HG03565 (cell line): Measurements from ENCODE around the gene SIRT4.
A peak's percentile ranks its signal among the peaks of the same experiment; 100 is the strongest.
"Not testable (repeated sequence)": the region's sequence is repeated elsewhere in the genome, so short reads cannot be mapped to it uniquely, and the experiment has no call there.

Experiments used
- ATAC-seq: cut with Tn5 transposase; IDR thresholded peaks from one replicate; pipeline ENCODE4 v1.9.1; 2021; ENCODE audit warnings: mild to moderate bottlenecking, moderate library complexity; ENCODE audit not compliant: unreplicated experiment

SIRT4 gene

DNA sequence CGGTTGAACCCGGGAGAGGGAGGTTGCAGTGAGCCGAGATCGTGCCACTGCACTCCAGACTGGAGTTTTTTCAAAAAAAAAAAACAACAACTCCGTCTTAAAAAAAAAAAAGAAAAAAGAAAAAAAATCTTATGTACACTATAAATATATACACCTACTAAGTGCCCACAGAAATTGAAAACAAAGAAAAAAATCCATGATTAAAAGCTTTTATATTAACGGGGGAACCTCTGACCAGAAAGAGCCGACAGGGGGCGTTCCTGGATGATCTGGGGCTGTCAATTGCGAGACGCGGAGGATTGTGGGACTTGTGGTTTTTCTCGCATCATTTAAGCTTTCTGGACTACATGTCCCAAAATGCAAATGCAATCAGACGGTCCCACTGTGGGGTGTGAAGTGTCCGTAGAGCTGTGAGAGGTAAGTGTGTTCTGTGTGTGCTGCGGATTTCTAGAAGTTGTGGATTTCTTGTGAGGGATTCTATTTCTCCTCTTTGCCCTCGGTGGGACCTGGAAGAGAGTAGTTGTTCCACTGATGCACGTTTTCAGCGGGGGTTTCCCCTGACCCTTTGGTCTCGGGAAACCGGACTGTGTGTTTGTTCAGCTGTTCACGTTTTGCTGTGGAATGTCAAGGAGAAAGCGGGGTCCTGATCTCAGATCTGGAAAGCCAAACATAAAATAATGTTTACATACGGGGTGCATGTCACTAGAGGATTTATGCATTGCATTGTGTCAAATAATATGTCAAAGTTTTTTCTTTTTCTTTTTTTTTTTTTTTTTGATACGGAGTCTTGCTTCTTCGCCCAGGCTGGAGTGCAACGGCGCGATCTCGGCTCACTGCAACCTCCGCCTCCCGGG, at the start of gene SIRT4:
Gene SIRT4 (plus strand): TSS at position 360 of the 854 bp plus-strand sequence. CDS start 1,241 bp downstream, outside the sequence.
- peak; percentile 96 for ATAC-seq

GRCh38 chr12:120253313-120253712, 48.8 kb upstream of the SIRT4 start:
- not testable (repeated sequence) for ATAC-seq

DNA sequence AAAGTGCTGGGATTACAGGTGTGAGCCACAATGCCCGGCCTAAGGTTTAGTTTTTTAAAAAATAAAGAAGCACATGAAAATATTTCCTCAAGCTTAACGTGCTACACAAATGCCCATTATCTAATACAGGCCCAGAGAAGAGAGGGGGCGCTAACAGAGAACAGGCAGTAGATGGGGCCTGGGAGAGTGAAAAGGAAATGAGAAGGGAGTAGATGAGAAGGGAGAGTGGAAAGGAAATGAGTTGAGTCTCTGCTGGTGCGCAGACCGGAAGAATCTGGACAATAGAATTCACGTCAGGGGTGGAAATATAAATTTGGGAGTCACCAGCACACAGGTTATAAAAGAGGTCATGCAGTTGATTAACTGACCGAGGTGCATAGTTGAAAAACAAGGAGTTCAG, 47.3 kb upstream of the SIRT4 start:
- no peak for ATAC-seq

- no peak for ATAC-seq
These were observed 44.9 kb upstream of the SIRT4 start for GRCh38 chr12:120257041-120257821.

DNA sequence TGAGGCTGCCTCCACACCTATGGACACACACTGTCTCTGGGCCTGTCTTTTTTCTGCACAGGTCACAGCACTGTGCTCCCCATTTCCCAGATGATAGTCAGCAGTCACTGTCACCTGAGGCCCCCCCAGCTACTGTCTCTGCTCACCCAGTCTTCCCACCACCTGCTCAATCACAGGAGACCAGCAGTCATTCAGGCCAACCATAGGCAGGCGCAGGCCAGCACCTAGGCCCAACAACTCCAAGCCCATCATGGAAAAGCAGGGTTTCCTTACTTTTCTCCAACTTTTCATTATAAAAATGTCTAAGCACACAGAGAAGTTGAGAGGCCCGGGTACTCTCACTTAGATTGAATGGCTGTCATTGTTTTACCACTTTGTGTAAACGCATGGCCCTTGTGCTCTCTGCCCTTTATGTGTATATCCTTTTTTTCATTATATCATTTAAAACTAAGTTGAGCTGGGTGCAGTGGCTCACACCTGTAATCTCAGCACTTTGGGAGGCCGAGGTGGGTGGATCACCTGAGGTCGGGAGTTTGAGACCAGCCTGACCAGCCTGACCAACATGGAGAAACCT, 43.7 kb upstream of the SIRT4 start:
- ATAC-seq, result no peak

GRCh38 chr12:120259418-120260202, 42.5 kb upstream of the SIRT4 start:
- no peak for ATAC-seq

DNA sequence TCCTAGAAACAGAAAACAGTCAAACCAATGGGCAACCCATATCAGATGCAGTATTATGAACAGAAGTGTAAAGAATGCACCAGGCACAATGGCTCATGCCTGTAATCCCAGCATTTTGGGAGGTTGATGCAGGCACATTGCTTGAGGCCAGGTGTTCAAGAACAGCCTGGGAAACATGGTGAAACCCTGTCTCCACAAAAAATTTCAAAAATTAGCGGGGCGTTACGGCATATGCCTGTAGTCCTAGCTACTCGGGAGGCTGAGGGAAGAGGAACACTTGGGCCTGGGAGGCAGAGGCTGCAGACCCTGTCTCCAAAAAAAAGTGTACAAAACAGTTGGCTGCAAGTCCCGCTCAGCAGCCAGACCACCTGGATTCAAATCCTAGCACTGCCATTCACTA, 41.5 kb upstream of the SIRT4 start:
- no peak for ATAC-seq

- ATAC-seq, result no peak
These were observed 39.9 kb upstream of the SIRT4 start for GRCh38 chr12:120261951-120262851.

GRCh38 chr12:120262852-120263747, 39.0 kb upstream of the SIRT4 start:
- no peak for ATAC-seq

DNA sequence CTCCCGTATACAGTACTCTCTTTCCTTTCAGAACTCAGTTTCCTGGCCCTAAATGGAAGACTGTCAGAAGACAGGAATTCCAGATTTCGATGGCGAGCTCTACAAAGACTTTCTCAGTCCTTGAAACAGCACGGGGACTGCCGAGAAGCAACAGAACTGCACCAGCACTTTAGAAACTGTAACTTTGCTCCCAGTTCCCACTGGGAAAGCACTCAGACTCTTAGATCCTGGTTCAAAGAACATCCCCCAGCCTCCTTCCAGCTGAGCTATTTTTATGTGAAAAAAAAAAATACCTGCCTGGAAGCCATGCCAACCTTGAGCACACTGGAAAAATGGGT, 38.4 kb upstream of the SIRT4 start:
- ATAC-seq, result no peak

- ATAC-seq, result no peak
These were observed 37.8 kb upstream of the SIRT4 start for GRCh38 chr12:120264086-120264903.

DNA sequence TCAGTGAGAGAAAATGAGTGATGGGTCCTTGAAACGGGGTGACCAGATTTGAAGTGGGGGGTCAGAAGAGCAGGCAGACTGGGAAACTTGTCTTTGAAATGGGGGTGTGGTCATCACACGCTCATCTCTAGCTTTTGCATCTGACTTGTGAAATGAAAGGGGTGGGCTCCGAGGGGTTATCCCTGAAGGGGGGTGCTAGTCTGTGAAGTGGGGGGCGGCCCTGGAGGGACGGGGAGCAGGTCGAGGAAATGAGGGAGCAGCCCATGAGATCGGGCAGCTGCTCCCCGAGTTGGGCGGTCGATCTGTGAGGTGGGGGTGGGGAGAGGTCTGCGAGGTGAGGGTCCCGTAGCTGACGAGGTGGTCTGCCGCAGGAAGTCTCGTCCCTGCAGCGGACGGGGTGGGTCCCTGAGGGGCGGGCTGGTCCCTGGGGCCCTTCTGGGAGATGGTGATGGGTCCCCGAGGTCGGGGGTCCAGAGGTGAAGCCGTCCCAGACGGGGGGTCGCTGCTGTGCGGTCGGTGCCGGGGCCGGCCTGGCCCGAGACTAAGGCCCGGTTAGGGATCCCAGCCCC, 37.1 kb upstream of the SIRT4 start:
- ATAC-seq, result no peak

- ATAC-seq, result no peak
These were observed 36.5 kb upstream of the SIRT4 start, which contains the start of gene PXN for GRCh38 chr12:120265473-120266179. Gene PXN (minus strand): TSS chr12:120265730. CDS start chr12:120265629, 101 bp downstream.

DNA sequence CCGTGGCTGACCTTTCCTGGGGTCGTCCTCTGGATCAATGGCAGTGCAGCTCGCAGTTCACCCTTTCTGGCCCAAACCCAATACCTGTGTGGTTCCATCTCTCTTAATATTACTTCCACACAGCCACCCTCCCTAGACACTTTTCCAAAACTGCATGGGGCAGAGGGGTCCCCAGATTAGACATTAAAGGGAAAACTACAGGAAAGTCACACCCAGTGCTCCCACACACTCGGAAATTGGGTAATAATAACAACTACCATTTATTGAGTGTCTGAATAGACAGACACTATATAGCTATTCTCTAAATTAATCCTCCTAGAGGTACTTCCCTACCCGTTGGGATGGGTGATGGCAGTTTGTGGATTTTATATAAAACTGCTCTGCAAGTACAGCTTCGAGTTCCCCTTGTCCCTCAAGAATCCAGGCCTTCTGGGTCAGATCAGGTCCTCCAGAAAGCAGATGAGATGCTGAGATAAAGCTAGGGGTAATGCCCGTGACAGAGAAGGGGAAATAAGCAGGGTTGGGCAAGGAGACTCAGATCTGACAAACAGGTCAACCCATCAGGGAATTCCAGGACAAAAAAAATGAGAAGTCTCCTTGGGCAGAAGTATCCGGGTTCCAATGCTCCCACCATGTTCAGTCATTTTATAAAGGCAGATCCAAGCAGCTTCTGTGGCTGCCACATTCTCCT, 35.8 kb upstream of the SIRT4 start:
- ATAC-seq, result no peak

DNA sequence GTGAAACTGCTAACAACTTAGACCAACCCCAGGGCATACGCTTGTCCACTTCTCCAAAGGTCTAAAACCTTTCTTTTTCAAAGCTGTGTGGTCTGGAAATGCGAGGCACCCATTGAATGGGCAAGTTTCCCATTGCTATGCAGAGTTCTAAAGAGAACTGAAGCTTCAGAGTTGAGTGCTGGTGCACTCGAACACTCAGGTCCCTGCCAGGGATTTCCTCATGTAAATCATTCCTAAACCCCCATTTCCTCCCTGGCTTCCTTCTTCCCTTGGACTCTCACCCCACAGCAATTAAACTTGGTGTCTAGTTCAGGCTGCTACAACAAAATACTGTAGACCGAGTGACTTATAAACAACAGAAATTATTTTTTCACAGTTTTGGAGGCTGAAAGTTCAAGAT, 34.4 kb upstream of the SIRT4 start:
- no peak for ATAC-seq

- ATAC-seq, result no peak
These were observed 25.4 kb upstream of the SIRT4 start for GRCh38 chr12:120276734-120277133.
